GM23338 (cell line): ENCODE measurements around the gene SMIM15. TPM values are rescaled to one million over a fixed set of nuclear protein-coding genes. Genes with fewer than 3 reads are reported as not detected.
"Not testable (repeated sequence)": the region's sequence is repeated elsewhere in the genome, so short reads cannot be mapped to it uniquely, and the experiment has no call there.

Experiments used
- ATAC-seq: fragments of 200-7000 bp; cut with Tn5 transposase; 3 replicates; pipeline ENCODE4 v1.9.1; 2020
- DNase-seq: peaks from one replicate; pipeline ENCODE4 v3.0.0-alpha.2; 2015; ENCODE audit warnings: low spot score
- H2AFZ ChIP-seq: fragments of 200-600 bp; sonication (generic); 2 replicates; pipeline ENCODE4 v1.8.0; 2016; ENCODE audit warnings: antibody characterized with exemption, mild to moderate bottlenecking, moderate library complexity
- H3F3A ChIP-seq: fragments of 200-600 bp; sonication (generic); replicated peaks from 2 replicates; pipeline ENCODE4 v1.8.0; 2017; ENCODE audit warnings: antibody characterized with exemption, mixed run types, low read depth
- H3K27ac ChIP-seq: fragments of 200-600 bp; sonication (generic); 2 replicates; pipeline ENCODE4 v1.6.1; 2016; ENCODE audit warnings: low read depth
- H3K27me3 ChIP-seq: fragments of 200-600 bp; sonication (generic); 2 replicates; pipeline ENCODE4 v1.8.0; 2016; ENCODE audit warnings: mild to moderate bottlenecking, mixed run types, moderate library complexity; ENCODE audit not compliant: insufficient read depth
- H3K36me3 ChIP-seq: fragments of 200-600 bp; sonication (generic); 2 replicates; pipeline ENCODE4 v1.8.0; 2016; ENCODE audit warnings: mild to moderate bottlenecking; ENCODE audit not compliant: insufficient read depth
- H3K4me1 ChIP-seq: fragments of 200-600 bp; sonication (generic); 2 replicates; pipeline ENCODE4 v1.8.0; 2016; ENCODE audit warnings: mild to moderate bottlenecking, moderate library complexity; ENCODE audit not compliant: insufficient read depth
- H3K4me2 ChIP-seq: fragments of 200-600 bp; sonication (generic); 2 replicates; pipeline ENCODE4 v1.7.1; 2017; ENCODE audit warnings: mixed run types
- H3K4me3 ChIP-seq: fragments of 200-600 bp; sonication (generic); 2 replicates; pipeline ENCODE4 v1.6.1; 2016; ENCODE audit warnings: mixed run types
- H3K79me2 ChIP-seq: fragments of 200-600 bp; sonication (generic); replicated peaks from 2 replicates; pipeline ENCODE4 v1.8.0; 2017; ENCODE audit warnings: mild to moderate bottlenecking; ENCODE audit not compliant: insufficient read depth
- H3K9me2 ChIP-seq: fragments of 200-600 bp; sonication (generic); 2 replicates; pipeline ENCODE4 v1.8.0; 2017; ENCODE audit not compliant: insufficient read depth
- H4K20me1 ChIP-seq: fragments of 200-600 bp; sonication (generic); replicated peaks from 2 replicates; pipeline ENCODE4 v1.8.0; 2017; ENCODE audit warnings: mild to moderate bottlenecking; ENCODE audit not compliant: insufficient read depth
- H3K27ac Mint-ChIP-seq: 2 replicates; pipeline ENCODE4 v1.8.0; 2020; ENCODE audit warnings: inconsistent platforms, mild to moderate bottlenecking, moderate library complexity, mixed read lengths
- H3K27me3 Mint-ChIP-seq: 3 replicates; pipeline ENCODE4 v1.8.0; 2022; ENCODE audit warnings: low read depth, mild to moderate bottlenecking, moderate library complexity, mixed read lengths, inconsistent platforms; ENCODE audit not compliant: insufficient read depth, poor library complexity
- H3K36me3 Mint-ChIP-seq: 3 replicates; pipeline ENCODE4 v1.8.0; 2021; ENCODE audit warnings: low read depth, mild to moderate bottlenecking, inconsistent platforms, moderate library complexity, mixed read lengths
- H3K4me1 Mint-ChIP-seq: 3 replicates; pipeline ENCODE4 v1.8.0; 2020; ENCODE audit warnings: mild to moderate bottlenecking, inconsistent platforms, mixed read lengths
- H3K4me3 Mint-ChIP-seq: 3 replicates; pipeline ENCODE4 v1.8.0; 2021; ENCODE audit warnings: moderate library complexity, mild to moderate bottlenecking, inconsistent platforms, mixed read lengths
- H3K9me3 Mint-ChIP-seq: 3 replicates; pipeline ENCODE4 v1.8.0; 2020; ENCODE audit warnings: moderate library complexity, mild to moderate bottlenecking, inconsistent platforms, mixed read lengths
- CREB1 ChIP-seq: fragments of 250-450 bp; sonication (Bioruptor Pico); IDR thresholded peaks from 2 replicates; pipeline ENCODE4 v1.5.0; 2020; ENCODE audit warnings: low read depth, mild to moderate bottlenecking, moderate library complexity
- EZH2phosphoT487 ChIP-seq: fragments of 200-600 bp; sonication (generic); IDR thresholded peaks from one replicate; pipeline ENCODE4 v1.8.1; 2018; ENCODE audit warnings: antibody characterized with exemption; ENCODE audit not compliant: unreplicated experiment
- POLR2AphosphoS5 ChIP-seq: IDR thresholded peaks from 2 replicates; pipeline ENCODE4 v1.6.1; 2016; ENCODE audit warnings: antibody characterized with exemption, low read depth
- polyA plus RNA-seq: library from polyadenylated mRNA; unstranded; fragments of >200 nt; fragmentation: Nextera tagmentation; extraction: Ambion mirVana; gene quantifications from 2 replicates; pipeline ENCODE4 v1.2.1, GENCODE V29; 2016
- total RNA-seq: library from RNA; depleted of rRNA; stranded (reverse); fragments of >200 nt; shearing (Covaris generic); gene quantifications from 2 replicates; pipeline ENCODE4 v1.2.3, GENCODE V29; 2014
- TF ChIP-seq, protein P1 (sequence below): IDR thresholded peaks from 2 replicates; pipeline ENCODE4 v1.6.1; 2016; ENCODE audit warnings: antibody characterized with exemption
- TF ChIP-seq, protein P2 (sequence below): fragments of 250-450 bp; sonication (Bioruptor Pico); IDR thresholded peaks from 2 replicates; pipeline ENCODE4 v1.5.0; 2020; ENCODE audit warnings: mild to moderate bottlenecking, moderate library complexity

The SMIM15 gene
- total and polyA plus RNA-seq, 2 experiments from 2014 or later = 33.4 to 53.9 TPM

DNA sequence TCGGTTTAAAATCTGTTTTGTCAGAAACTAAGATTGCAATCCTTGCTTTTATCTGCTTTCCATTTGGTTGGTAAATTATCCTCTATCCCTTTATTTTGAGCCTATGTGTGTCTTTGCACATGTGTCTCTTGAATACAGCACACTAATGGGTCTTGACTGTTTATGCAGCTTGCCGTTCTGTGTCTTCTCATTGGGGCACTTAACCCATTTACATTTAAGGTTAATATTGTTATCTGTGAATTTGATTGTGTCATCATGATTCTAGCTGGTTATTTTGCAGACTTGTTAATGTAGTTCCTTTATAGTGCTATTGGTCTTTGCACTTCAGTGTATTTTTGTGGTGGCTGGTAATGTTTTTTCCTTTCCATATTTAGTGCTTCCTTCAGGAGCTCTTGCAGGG lies 36.3 kb upstream of the SMIM15 start:
- Mint-ChIP-seq H3K27ac (no peak overlapping the region), H3K4me3 (no peak overlapping the region), H3K27me3 (no peaks in the 10 kb centered on the region), H3K36me3 (no peaks in the 10 kb centered on the region; the same call in 2 of the 3 replicates), H3K4me1 (no peaks in the 10 kb centered on the region), H3K9me3 (no peaks in the 10 kb centered on the region; the same call in 2 of the 3 replicates)
- peaks cover 8% of the 10 kb centered on the region; the same call in 1 of the 2 replicates for H3K9me2 ChIP-seq
- no peak for DNase-seq
- H4K20me1 ChIP-seq = no peaks in the 10 kb centered on the region; the same call in 1 of the 2 replicates
- H3K4me1 ChIP-seq = no peaks in the 10 kb centered on the region
- H3K4me2 ChIP-seq = no peak overlapping the region
- no peak overlapping the region for H2AFZ ChIP-seq
- no peaks in the 10 kb centered on the region for H3K79me2 ChIP-seq
- H3K36me3 ChIP-seq = no peaks in the 10 kb centered on the region
- ATAC-seq = no peak
- H3K4me3 ChIP-seq = no peak overlapping the region
- TF ChIP-seq, protein P1, sequence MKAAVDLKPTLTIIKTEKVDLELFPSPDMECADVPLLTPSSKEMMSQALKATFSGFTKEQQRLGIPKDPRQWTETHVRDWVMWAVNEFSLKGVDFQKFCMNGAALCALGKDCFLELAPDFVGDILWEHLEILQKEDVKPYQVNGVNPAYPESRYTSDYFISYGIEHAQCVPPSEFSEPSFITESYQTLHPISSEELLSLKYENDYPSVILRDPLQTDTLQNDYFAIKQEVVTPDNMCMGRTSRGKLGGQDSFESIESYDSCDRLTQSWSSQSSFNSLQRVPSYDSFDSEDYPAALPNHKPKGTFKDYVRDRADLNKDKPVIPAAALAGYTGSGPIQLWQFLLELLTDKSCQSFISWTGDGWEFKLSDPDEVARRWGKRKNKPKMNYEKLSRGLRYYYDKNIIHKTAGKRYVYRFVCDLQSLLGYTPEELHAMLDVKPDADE = no peak
- no peak for TF ChIP-seq EZH2phosphoT487
- TF ChIP-seq POLR2AphosphoS5 = no peak
- no peak overlapping the region for H3K27ac ChIP-seq
- H3K27me3 ChIP-seq = no peaks in the 10 kb centered on the region
- H3F3A ChIP-seq = no peaks in the 10 kb centered on the region

GRCh38 chr5:61187826-61188225 lies 25.6 kb upstream of the SMIM15 start:
- H3K4me1 Mint-ChIP-seq = peaks cover 14% of the 10 kb centered on the region
- TF ChIP-seq CREB1 (CRISPR knock-in tag) = 0 out of 2 replicates have a peak, but pooled peaks have one; percentile 13
- TF ChIP-seq, protein P2, sequence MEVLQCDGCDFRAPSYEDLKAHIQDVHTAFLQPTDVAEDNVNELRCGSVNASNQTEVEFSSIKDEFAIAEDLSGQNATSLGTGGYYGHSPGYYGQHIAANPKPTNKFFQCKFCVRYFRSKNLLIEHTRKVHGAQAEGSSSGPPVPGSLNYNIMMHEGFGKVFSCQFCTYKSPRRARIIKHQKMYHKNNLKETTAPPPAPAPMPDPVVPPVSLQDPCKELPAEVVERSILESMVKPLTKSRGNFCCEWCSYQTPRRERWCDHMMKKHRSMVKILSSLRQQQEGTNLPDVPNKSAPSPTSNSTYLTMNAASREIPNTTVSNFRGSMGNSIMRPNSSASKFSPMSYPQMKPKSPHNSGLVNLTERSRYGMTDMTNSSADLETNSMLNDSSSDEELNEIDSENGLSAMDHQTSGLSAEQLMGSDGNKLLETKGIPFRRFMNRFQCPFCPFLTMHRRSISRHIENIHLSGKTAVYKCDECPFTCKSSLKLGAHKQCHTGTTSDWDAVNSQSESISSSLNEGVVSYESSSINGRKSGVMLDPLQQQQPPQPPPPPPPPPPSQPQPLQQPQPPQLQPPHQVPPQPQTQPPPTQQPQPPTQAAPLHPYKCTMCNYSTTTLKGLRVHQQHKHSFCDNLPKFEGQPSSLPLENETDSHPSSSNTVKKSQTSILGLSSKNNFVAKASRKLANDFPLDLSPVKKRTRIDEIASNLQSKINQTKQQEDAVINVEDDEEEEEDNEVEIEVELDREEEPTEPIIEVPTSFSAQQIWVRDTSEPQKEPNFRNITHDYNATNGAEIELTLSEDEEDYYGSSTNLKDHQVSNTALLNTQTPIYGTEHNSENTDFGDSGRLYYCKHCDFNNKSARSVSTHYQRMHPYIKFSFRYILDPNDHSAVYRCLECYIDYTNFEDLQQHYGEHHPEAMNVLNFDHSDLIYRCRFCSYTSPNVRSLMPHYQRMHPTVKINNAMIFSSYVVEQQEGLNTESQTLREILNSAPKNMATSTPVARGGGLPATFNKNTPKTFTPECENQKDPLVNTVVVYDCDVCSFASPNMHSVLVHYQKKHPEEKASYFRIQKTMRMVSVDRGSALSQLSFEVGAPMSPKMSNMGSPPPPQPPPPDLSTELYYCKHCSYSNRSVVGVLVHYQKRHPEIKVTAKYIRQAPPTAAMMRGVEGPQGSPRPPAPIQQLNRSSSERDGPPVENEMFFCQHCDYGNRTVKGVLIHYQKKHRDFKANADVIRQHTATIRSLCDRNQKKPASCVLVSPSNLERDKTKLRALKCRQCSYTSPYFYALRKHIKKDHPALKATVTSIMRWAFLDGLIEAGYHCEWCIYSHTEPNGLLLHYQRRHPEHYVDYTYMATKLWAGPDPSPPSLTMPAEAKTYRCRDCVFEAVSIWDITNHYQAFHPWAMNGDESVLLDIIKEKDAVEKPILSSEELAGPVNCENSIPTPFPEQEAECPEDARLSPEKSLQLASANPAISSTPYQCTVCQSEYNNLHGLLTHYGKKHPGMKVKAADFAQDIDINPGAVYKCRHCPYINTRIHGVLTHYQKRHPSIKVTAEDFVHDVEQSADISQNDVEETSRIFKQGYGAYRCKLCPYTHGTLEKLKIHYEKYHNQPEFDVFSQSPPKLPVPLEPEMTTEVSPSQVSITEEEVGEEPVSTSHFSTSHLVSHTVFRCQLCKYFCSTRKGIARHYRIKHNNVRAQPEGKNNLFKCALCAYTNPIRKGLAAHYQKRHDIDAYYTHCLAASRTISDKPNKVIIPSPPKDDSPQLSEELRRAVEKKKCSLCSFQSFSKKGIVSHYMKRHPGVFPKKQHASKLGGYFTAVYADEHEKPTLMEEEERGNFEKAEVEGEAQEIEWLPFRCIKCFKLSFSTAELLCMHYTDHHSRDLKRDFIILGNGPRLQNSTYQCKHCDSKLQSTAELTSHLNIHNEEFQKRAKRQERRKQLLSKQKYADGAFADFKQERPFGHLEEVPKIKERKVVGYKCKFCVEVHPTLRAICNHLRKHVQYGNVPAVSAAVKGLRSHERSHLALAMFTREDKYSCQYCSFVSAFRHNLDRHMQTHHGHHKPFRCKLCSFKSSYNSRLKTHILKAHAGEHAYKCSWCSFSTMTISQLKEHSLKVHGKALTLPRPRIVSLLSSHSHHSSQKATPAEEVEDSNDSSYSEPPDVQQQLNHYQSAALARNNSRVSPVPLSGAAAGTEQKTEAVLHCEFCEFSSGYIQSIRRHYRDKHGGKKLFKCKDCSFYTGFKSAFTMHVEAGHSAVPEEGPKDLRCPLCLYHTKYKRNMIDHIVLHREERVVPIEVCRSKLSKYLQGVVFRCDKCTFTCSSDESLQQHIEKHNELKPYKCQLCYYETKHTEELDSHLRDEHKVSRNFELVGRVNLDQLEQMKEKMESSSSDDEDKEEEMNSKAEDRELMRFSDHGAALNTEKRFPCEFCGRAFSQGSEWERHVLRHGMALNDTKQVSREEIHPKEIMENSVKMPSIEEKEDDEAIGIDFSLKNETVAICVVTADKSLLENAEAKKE (CRISPR knock-in tag) = peak; percentile 89
- H3K9me2 ChIP-seq, H2AFZ ChIP-seq, H3K4me3 ChIP-seq, H3K4me3 Mint-ChIP-seq, H3K36me3 ChIP-seq, H3K27me3 ChIP-seq, H3K27ac ChIP-seq, H3K36me3 Mint-ChIP-seq, H3K79me2 ChIP-seq, H3K27me3 Mint-ChIP-seq, H3F3A ChIP-seq, H3K27ac Mint-ChIP-seq, H4K20me1 ChIP-seq, H3K9me3 Mint-ChIP-seq: not testable (repeated sequence)
- peak; percentile 45; the same call in 2 of the 3 replicates for ATAC-seq
- Histone ChIP-seq H3K4me2 (peak overlapping the region; percentile 16), H3K4me1 (peaks cover 16% of the 10 kb centered on the region; the same call in 1 of the 2 replicates)
- peak; percentile 17 for DNase-seq

GRCh38 chr5:61187352-61187751 lies 25.1 kb upstream of the SMIM15 start:
- not testable (repeated sequence) for H3K36me3 ChIP-seq, H3K9me2 ChIP-seq, H3K4me3 Mint-ChIP-seq, H3K27ac Mint-ChIP-seq, H3F3A ChIP-seq, H3K36me3 Mint-ChIP-seq, ATAC-seq, H3K27me3 Mint-ChIP-seq, H3K79me2 ChIP-seq, H2AFZ ChIP-seq, H3K4me3 ChIP-seq, H3K9me3 Mint-ChIP-seq, H4K20me1 ChIP-seq, DNase-seq, H3K27ac ChIP-seq, H3K27me3 ChIP-seq
- peaks cover 14% of the 10 kb centered on the region for H3K4me1 Mint-ChIP-seq
- H3K4me2 ChIP-seq = 0 out of 2 replicates have a peak overlapping the region, but pooled peaks have one; percentile 16
- H3K4me1 ChIP-seq = peaks cover 16% of the 10 kb centered on the region; the same call in 1 of the 2 replicates
